ENCODE measurements around the gene VRK2.
"Not testable (repeated sequence)": the region's sequence is repeated elsewhere in the genome, so short reads cannot be mapped to it uniquely, and the experiment has no call there.

The VRK2 gene

DNA sequence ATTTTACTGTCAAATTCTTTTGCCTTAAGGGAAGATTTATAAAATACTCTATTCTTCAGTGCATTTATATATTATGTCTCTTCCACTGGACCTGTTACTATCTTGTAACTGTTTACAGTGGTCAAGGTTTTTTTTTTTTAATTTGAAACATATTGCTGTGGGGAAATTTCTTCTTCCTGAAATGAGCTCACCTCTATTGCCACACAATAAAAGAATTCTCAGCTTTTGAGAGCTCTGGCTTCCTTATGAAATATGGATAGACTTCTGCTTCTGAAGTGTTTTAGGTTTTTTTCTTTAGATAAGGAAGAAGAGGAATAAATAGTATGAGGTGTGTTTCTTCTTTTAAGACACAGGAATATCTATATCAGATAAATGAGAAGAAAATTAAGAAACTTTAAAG is 7.7 kb downstream of the VRK2 start:
- no peak for DNase-seq (ENCODE audit: low spot score)

DNA sequence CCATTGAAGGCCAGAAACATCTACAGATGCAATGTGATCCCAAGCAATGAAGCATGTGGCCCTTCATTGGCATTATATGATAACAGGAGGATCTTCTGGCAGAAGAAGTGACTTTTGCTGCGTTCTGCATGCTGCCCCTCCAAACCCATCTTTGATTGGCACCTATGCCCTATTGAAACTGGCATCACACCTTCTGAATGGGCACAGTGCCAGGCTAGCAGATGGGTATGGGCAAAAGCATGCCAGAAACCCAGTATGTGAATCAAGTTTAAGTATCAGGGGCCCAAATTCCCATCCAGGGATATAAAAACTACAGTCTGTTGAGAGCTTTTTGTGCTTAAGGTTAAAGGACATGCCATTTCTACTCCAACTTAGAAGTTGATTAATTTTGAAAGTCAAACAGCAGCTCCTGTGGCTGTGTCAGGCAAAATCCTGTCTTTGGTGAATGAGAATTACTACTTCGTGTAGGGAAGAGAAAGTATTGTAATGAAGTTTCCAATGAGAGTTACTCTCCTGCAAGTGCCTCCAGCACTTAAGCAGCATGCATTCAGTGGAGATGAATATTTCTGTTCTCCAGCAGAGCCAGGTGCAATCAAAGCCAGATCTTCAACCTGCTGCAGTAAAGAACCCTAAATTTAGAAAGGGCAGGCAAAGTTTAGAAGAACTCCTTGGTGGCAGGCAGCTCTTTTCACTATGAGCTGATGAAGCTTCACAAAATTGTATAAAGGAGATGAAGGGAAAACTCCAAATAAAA is 8.6 kb downstream of the VRK2 start:
- DNase-seq (ENCODE audit: low spot score): no peak

DNA sequence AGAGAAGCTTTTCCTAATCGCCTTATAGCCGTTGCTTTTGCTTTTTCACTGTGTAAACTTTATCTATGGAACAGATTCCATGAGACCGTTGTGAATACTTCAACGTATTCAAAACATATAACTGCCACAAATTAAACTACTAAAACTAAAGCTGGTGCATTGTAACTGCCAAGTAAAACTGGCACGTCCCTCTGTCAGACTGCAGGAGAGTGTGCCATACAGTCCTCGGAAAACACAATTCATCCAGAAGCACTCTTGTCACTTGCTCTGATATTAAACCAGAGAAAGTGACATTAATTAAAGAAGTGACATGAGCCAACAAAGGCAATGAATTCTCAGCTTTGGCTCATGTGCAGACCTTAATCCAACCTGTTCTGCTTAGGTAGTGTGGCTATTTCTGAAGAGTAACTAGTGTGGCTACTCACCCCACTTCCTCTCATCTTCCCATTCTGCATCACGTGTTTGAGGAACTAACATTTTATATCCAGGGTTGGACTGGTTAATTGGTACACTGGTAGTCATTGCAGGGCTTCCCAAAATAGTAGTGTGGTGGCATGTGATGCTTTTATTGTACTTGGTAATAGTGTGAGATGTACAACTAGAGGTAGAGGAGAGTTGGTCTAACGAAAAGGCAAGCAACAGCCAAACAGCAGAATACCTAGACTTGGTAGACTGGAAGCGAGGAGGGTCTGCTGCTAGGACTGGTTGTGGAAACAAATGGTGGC is 9.7 kb downstream of the VRK2 start:
- DNase-seq (ENCODE audit: low spot score): no peak

DNA sequence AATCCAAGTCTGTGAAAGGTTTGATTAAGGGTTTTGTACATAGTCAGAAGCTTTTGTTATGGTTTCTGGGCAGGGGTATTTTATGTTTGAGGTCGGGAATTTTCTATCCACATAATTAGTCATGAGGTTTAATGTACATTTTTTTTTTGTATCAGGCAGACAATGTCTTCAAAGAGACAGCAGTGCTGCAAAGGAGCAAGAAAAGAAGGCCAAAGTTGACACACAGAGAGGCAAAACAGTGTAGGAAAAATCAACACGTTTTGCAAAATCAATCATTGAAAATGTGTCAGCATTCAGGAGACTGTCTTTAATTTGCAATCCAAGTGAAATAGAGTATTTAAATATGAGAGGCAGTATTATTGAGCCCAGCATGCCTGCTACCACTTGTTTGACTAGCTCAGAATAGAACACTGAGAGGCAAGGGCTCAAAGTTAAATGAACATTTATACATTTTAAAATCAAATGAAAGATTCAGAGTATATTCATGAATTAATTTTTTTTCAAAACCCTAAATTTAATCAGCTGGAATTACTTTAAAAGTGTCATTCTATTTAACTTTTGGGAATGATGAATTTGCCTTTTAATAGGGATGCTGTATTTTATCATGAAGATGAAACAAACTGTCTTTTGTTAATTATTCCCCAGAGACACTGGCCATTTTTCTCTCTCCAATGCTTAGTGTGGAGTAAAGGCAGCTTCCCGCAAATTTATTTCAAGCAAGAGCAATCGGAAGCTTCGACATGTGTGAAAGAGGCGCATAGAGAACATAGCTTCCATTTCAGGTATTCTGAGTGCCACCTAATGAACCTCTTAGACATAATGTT is 11.3 kb downstream of the VRK2 start:
- no peak for DNase-seq (ENCODE audit: low spot score)

DNA sequence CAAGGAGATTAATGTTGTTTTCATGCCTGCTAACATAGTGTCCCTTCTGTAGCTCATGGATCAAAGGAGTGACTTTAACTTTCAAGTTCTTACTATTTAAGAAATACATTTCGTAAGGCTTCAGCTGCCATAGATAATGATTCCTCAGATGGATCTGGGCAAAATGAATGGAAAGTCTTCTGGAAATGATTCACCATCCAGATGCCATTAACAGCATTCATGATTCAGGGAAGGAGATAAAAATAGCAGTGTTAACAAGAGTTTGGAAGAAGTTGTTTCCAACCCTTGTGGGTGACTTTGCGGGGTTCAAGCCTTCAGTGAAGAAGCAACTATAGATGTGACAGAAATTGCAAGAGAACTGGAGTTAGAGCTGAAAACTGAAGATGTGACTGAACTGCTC is 17.0 kb downstream of the VRK2 start:
- no peak for DNase-seq (ENCODE audit: low spot score)

DNA sequence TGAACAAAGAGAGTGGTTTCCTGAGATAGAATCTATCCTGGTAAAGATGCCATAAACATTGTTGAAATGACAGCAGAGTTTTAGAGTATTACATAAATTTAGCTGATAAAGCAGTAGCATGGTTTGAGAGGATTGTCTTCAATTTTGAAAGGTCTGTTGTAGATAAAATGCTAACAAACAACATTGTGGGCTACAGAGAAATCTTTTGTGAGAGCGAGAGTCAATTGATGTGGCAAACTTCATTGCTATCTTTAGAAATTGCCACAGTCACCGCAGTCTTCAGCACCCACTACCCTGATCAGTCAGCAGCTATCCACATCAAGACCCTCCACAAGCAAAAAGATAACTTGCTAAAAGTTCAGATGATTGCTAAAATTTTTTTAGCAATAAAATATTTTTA is 17.5 kb downstream of the VRK2 start:
- DNase-seq (ENCODE audit: low spot score): no peak

DNA sequence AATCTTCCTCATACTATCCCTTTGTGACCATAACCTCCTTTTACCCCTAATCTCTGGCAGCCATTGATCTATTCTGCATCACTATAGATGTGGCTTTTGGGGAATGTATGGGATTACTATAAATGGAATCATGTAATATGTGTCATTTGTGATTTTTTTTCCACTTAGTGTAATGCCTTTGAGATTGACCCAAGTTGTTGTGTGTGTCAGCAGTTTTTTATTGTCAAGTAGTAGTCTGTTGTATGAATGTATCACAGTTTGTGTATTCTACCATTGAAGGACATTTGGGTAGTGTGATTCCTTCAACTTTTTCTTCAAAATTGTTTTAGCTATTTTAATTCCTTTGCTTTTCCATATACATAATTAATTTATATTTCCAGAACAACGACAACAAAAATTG is 18.6 kb downstream of the VRK2 start:
- no peak for DNase-seq (ENCODE audit: low spot score)

DNA sequence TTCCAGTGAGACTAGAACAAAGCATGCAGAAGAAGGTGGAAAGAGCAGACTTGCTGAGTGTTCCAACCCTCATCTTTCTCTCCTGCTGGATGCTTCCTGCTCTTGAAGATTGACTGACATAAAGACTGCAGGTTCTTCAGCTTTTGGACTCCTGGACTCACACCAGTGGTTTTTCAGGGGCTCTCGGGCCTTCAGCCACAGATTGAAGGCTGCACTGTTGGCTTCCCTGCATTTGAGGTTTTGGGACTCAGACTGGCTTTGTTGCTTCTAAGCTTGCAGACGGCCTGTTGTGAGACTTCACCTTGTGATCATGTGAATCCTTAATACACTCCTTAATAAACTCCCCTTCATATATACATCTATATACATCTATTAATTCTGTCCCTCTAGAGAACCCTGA is 20.4 kb downstream of the VRK2 start:
- no peak for DNase-seq (ENCODE audit: low spot score)

DNA sequence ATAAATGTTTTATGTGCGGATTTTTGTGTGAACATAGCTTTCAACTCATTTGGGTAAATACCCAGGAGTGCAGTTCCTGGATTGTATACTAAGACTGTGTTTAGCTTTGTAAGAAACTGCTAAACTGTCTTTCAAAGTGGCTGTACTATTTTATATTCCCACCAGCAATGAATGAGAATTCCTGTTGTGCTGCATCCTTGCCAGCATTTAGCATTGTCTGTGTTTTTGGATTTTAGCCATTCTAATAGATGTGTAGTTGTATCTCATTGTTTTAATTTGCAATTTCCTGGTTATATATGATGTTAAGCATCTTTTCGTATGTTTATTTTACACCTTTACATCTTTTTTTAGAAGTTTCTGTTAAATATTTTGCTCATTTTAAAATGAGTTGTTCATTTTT is 24.2 kb downstream of the VRK2 start:
- no peak for DNase-seq (ENCODE audit: low spot score)

DNA sequence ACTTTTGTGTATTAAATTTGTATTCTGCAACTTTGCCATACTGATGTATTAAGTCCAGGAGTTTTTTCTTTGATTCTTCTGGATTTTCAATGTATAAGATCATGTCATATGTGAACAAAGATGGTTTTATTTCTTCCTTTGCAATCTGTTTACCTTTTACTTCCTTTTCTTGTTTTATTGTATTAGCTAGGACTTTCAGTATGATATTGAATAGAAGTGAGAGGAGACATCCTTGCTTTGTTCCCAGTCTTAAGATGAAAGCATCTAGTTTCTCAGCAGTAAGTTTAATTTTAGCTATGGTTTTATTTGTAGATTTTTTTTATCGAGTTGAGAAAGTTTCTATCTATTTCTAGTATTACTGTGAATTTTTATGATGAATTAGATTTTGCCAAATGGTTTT is 25.5 kb downstream of the VRK2 start:
- DNase-seq (ENCODE audit: low spot score): no peak

DNA sequence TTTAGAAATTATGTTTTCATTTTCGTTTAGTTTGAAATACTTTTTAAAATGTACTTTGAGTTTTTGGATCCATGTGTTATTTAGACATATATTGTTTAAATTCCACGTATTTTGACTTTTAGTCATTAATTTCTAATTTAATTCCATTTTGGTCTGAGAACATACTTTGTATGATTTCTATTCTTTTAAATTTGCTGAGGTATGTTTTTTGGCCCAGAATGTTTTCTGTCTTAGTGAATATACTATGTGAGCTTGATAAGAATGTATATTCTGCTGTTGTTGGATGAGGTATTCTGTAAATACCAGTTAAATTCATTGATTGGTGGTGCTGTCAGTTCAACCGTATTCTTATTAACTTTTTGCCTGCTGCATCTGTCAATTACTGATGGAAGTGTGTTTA is 26.4 kb downstream of the VRK2 start:
- DNase-seq (ENCODE audit: low spot score): no peak

DNA sequence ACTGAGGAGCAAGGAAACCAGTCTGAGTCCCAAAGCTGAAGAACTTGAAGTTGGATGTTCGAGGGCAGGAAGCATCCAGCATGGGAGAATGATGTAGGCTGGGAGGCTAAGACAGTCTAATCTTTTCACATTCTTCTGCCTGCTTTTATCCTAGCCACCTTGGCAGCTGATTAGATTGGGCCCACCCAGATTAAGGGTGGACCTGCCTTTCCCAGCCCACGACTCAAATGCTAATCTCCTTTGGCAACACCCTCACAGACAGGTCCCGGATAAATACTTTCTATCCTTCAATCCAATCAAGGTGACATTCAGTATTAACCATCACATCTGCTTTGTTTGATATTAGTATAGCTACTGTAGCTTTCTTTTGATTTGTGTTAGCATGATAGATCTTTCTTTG is 27.1 kb downstream of the VRK2 start:
- no peak for DNase-seq (ENCODE audit: low spot score)

DNA sequence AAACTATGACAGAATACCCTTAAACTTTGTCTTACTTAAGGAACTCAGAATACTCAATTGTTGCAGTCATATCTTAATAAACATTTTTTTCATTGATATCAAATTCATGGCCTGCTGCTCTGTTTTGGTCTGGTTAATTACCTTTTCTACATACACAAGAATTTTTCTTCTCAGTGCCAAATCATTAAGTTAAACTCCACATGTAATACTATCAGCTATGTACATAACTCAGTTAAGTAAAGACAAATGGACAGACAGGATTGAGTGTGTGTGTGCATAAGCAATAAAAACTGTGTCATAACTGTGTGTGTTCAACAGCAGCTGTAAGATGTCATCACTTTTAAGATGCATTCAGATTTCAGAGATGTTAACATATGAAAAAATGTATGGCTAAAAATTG is 34.4 kb downstream of the VRK2 start:
- DNase-seq (ENCODE audit: low spot score): peak; percentile 8

DNA sequence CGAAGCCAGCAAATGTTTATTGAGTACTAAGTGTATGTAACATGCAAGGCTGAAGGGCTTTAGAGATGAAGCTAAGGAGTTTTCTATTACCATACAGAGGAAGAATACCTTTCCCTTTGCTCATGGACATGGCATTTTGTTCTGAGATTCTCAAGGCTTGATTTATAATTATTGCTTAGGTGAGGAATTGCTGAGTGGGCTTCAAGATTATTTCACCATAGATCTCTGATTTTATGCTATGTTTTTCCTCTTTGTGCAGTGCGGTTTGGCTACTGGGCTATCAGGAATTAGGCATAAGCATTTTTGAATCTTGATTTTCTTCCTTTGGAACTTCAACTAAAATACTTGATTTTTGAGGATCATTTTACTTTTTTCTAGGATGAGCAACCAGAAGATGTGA is 42.5 kb downstream of the VRK2 start:
- no peak for DNase-seq (ENCODE audit: low spot score)

DNA sequence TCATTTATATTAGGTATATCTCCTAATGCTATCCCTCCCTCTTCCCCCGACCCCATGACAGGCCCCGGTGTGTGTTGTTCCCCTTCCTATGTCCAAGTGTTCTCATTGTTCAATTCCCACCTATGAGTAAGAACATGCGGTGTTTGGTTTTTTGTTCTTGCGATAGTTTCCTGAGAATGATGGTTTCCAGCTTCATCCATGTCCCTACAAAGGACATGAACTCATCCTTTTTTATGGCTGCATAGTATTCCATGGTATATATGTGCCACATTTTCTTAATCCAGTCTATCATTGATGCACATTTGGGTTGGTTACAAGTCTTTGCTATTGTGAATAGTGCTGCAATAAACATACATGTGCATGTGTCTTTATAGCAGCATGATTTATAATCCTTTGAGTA is 46.2 kb downstream of the VRK2 start:
- DNase-seq (ENCODE audit: low spot score): not testable (repeated sequence)

DNA sequence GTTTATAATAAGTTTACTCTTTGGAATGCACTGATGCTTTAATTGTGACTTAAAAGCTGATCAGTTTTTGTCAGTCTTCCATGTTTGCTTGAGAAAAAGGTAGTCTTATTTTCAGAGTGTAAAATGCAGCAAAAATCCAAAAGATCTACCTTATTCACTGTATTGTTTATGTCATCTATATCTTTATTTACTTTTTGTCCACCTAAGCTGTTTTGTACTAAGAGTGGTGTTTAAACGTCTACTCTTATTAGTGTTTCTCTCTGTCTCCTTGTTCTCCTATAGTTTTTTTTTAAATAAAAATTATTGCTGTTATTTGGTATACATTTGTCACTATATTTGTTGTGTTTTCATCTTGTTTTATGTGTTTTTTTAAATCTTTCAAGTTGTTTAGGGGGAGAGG is 50.4 kb downstream of the VRK2 start:
- DNase-seq (ENCODE audit: low spot score): no peak

DNA sequence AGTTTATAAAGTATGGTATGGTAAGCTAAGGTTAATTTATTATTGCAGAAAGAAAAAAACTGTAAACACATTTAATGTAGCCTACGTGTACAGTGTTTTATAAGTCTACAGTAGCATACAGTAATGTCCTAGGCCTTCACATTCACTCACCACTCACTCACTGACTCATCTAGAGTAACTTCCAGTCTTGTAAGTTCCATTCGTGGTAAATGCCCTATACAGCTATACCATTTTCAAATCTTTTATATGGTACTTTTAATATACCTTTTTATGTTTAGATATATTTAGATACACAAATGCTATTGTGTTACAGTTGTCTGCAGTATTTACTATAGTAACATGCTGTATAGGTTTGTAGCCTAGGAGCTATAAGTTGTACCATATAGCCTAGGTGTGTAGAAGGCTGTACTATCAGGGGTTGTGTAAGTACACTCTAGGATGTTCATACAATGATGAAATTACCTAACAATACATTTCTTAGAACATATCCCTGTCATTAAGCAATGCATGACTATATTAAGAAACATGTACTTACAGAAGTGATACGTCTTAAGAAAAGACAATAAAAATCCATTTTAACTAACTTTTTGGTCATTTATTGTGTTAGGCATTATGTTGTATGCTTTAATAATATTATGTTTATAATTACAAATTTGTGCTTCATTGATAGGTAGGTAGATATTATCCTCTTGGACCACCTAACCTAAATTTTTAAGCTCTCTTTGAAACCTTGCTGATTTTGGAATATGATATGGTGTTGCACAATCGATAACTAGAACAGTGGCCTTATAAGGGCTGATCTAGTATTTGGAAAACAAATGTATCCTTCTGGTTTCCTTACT is 51.9 kb downstream of the VRK2 start:
- DNase-seq (ENCODE audit: low spot score): no peak

DNA sequence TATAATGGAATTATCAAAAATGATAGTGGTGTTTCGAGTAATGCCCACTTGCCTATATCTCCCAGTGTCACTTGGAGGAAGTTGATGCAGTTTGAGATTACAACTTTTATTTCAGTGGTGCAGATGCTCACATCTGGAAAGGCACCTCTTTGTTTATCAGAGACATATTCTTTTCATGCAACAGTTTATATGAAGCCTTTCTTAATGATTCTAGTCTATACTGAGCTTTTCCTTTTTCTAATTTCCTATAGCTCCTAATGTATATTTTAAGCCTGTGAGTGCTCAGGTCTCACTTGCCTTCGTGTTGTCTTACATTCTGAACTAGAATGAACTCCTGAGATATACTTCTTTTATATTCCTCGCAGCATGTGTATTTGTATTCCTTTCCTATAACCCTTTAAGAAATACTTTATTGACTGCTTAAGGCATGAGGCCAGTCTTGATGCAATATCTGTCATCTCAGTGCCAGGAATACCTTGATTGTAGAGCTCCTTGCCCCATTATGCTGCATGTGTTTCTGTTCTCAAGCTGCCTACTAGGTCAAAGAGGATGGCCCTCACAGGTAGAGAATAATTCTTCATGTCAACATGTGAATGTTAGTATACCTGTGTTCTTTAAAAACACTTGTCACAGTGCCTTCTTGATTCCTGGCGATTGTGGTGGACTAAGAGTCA is 52.6 kb downstream of the VRK2 start:
- DNase-seq (ENCODE audit: low spot score): no peak

DNA sequence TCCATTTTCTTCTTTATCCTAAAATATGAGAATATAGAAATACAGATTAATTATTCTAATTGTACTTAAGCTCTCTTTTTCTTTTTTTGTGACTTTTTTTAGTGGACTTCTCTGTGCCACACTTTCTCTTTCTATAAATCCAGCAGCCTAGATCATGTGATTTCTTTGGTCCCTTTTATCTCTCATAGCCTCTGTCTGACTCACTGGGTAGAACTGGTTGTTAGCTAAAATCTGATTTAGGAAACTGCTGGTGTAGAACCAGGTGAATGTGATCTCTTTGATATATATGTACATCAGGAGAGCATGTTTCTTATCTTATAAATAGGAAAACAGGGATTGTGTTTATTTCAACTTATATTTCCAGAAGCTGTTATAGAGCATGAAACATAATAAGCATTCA is 54.9 kb downstream of the VRK2 start:
- no peak for DNase-seq (ENCODE audit: low spot score)

DNA sequence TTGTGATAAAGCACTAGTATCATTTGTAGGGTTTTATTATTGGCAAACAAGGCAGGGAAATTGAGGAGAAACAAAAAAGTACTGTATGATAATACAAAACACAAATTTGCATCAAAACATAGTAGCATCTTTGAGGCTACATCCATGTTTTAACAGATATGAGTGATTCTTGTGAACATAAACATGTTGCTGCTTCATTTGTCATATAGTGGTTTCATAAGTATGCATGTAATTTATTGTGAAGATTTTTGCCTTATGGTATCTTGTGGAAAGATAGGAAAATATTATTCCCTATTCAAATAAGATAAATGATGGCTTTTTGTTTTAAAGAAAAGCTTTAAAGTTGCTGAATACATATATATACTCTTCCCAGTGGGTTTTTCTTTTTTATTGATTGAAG is 60.3 kb downstream of the VRK2 start:
- DNase-seq (ENCODE audit: low spot score): no peak

Data from HuH-7 (cell line).